HG03342 (cell line): ENCODE measurements around the gene EFHC2.
"Not testable (repeated sequence)": the region's sequence is repeated elsewhere in the genome, so short reads cannot be mapped to it uniquely, and the experiment has no call there.

Source experiments
- ATAC-seq: cut with Tn5 transposase; IDR thresholded peaks from one replicate; pipeline ENCODE4 v1.9.1; 2021; ENCODE audit warnings: mild to moderate bottlenecking, moderate library complexity; ENCODE audit not compliant: unreplicated experiment

The EFHC2 gene

DNA sequence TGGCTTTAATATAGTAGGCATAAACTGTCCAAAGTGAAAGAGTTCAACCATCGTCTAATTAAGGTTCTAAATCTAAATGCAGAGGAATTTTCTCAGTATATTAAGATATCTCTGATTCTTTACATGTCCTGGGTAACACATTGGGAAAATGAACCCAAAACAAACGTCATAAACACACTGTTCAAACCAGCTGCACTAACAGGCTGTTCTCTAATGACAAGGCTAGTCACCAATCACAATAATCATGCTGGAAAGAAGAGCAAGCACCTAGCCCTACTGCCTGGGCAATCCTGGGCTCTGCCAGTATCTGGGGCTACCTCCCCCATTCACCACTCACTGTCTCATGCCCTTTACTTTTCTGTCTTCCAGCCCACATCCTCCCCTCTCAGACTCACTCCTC is 107.9 kb downstream of the EFHC2 start:
- no peak for ATAC-seq

GRCh38 chrX:44234541-44234940 is 108.9 kb downstream of the EFHC2 start:
- ATAC-seq, result no peak

- ATAC-seq, result no peak
Measured at GRCh38 chrX:44234116-44234515, 109.4 kb downstream of the EFHC2 start.

GRCh38 chrX:44232081-44232480 is 111.4 kb downstream of the EFHC2 start:
- no peak for ATAC-seq

GRCh38 chrX:44228621-44229020 is 114.9 kb downstream of the EFHC2 start:
- peak; percentile 86 for ATAC-seq

DNA sequence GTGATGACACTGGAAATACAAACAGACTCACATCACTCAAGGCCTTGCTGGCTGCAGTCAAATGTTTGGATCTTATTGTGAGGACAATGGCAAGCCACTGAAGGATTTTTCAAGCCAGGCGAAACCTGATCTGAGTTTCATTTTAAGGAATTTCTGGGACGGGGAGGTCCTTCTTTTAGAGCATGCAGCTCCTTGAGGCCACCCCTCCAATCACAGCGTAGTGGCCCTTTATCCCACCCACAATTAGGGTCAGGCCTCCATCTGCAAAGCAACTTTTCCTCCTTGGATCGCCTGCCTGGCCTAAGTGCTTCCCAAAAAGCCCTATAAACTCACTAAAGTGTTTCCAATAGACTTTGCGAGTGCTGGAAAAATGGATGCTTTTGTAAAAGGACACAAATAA is 115.5 kb downstream of the EFHC2 start:
- no peak for ATAC-seq

- ATAC-seq, result no peak
Measured at GRCh38 chrX:44225667-44226066, 117.8 kb downstream of the EFHC2 start.

DNA sequence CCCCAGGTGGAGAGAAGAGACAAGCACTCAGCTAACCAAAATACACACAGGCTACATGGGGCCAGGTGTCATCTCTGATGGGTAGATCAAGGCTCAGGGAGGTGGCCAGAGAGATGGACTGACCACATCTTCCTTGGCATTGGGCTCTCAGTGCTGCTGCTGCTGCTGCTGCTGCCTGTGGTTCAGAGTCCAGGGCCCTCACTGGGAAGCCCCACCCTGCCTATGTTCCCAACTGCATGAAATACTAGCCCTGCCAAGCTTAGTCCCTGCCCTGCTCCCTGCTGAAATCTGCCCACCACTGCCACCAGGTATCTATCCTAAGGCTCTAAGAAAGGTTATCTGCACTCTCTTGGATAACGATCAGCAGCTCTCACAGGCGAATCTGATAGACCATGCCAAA is 118.7 kb downstream of the EFHC2 start:
- ATAC-seq, result no peak

DNA sequence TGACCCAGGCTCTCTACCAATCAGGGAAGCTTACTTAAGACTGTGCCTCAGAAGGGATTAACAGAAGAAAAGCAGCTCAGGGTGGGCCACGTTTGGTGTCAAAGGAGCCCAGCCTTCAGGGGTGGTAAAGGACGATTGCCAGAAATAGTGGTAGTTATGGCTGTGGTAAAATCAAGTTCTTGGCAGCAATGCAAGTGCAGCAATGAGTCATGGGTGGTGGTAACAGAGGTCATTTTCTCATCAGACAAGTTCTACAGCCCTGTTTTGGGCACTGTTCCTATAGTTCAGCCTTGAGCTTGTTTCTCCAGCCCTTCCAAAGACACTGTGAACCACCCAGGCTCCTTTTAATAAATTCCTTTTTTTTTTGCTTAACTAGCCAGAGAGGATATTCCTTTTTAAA is 120.3 kb downstream of the EFHC2 start:
- no peak for ATAC-seq

DNA sequence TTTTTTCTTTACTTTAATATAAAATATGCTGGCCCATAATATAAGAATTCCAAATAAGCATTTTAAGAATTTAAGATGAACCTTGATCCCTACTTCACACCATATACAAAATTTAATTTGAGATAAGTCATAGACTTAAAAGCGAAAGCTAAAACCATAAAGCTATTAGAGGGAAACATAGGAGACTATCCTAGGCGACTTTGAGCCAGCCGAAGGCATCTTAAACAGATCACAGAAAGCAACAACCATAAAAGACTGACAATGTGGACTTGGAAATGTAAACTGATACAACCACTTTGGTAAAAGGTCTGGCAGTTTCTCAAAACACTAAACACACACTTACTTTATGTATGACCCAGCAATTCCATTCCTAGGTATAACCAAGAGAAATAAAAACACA is 125.0 kb downstream of the EFHC2 start:
- no peak for ATAC-seq

DNA sequence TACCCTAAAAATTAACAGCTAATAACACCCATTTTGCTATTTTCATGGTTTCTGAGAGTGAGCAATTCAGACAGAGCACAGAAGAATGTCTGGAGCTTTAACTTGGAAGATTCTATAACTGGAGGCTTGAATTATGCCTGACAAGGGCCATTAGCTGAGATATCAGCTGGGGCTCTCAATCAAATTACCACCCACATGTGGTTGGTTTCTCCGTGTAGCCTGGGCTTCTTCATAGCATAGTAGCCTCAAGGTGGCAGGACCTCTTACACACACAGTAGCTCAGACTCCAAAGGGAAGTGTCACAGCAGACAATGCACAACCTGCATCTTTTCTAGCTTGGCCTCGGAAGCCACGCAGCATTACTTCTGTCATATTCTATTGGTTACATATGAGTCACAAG is 127.3 kb downstream of the EFHC2 start:
- ATAC-seq, result no peak

DNA sequence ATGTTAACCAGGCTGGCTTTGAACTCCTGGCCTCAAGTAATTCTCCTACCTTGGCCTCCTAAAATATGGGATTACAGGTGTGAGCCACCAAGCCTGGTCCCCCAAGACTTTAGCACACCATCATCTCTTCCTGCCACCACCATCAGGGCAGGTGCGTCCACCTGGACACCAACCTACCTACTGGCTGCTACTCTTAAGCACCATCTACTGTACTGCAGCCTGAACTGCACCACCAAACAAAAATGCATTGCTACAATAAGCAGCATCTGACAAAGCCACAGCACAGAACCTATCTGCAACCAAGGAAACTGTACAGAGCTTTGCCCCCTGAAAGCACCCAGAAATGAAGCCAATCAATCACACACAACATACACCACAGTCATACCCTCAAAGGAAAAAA is 139.7 kb downstream of the EFHC2 start:
- ATAC-seq, result no peak

DNA sequence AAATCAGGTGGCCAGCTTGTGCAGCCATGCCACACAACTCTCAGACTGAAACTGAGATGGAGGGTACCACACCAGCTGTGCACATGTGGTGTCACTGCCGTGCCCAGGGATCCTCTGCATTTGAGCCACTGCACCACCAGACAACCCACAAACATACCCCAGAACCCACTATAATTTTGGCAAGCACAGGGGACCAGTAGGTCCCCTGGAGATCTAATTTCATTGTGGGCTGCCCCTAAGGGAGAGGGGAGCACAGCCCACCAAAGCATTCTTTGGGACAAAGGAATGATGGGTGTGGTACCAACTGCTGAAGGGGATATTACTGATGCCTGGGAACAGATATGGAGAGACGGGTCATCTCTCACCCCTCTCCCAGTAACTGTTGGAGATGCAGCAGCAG is 140.9 kb downstream of the EFHC2 start:
- ATAC-seq, result no peak

GRCh38 chrX:44189116-44189515 is 154.4 kb downstream of the EFHC2 start:
- no peak for ATAC-seq

GRCh38 chrX:44187915-44188314 is 155.6 kb downstream of the EFHC2 start:
- ATAC-seq, result not testable (repeated sequence)

GRCh38 chrX:44183329-44183728 is 160.1 kb downstream of the EFHC2 start:
- no peak for ATAC-seq

GRCh38 chrX:44178274-44179053 is 165.0 kb downstream of the EFHC2 start:
- ATAC-seq, result no peak

- no peak for ATAC-seq
Measured at GRCh38 chrX:44175455-44175854, 168.0 kb downstream of the EFHC2 start.

GRCh38 chrX:44174061-44174460 is 169.4 kb downstream of the EFHC2 start:
- no peak for ATAC-seq

DNA sequence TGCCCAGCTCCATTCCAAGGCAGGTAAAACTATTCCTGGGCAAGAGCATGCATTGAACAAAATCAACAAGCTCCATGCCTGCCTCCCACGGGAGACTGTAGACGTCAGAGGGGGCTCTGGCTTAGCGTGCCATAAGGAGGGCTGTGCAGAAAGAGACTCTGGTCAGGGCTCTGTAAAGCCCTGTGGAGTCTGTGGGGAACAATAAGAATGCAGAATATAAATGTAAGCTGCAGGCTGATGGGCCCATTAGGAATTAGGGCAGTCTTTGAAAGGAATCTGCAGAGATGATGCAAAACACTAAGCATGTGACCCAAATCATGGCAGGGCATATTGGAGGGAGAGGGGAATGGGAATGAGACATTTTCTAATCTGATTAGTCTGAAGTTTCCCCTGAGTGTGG is 170.3 kb downstream of the EFHC2 start:
- no peak for ATAC-seq

GRCh38 chrX:44167116-44167515 is 176.4 kb downstream of the EFHC2 start:
- no peak for ATAC-seq

- no peak for ATAC-seq
Measured at GRCh38 chrX:44162964-44163475, 180.5 kb downstream of the EFHC2 start.

- ATAC-seq, result no peak
Measured at GRCh38 chrX:44157858-44158257, 185.6 kb downstream of the EFHC2 start.
